Testis (tissue), 2 donors: ENCODE results near the gene LTB.

Experiments used
- POLR2A ChIP-seq: fragments of 450-650 bp; IDR thresholded peaks from one replicate; pipeline ENCODE4 v1.6.1; 2017; ENCODE audit warnings: antibody characterized with exemption, mild to moderate bottlenecking, moderate library complexity
- TF ChIP-seq, protein P1 (sequence below), 3 experiments: fragments of 450-650 bp in 2 of 3; fragments of 200-600 bp in 1 of 3; sonication (generic) in 1 of 3; IDR thresholded peaks; one replicate each; pipeline ENCODE4 v1.5.1; 2016 to 2019; ENCODE audit warnings: antibody characterized with exemption in 3 of 3, mild to moderate bottlenecking in 2 of 3, moderate library complexity in 1 of 3

- TF ChIP-seq POLR2A = peak; percentile 30
- TF ChIP-seq, protein P1, sequence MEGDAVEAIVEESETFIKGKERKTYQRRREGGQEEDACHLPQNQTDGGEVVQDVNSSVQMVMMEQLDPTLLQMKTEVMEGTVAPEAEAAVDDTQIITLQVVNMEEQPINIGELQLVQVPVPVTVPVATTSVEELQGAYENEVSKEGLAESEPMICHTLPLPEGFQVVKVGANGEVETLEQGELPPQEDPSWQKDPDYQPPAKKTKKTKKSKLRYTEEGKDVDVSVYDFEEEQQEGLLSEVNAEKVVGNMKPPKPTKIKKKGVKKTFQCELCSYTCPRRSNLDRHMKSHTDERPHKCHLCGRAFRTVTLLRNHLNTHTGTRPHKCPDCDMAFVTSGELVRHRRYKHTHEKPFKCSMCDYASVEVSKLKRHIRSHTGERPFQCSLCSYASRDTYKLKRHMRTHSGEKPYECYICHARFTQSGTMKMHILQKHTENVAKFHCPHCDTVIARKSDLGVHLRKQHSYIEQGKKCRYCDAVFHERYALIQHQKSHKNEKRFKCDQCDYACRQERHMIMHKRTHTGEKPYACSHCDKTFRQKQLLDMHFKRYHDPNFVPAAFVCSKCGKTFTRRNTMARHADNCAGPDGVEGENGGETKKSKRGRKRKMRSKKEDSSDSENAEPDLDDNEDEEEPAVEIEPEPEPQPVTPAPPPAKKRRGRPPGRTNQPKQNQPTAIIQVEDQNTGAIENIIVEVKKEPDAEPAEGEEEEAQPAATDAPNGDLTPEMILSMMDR (IDR thresholded peaks at IDR 0.05) = no peak
Observed at GRCh38 chr6:31620586-31621319, 38.5 kb upstream of the LTB start, which contains the start of gene PRRC2A.
